ENCODE measurements around the gene ANTKMT.
"Not testable (repeated sequence)": the region's sequence is repeated elsewhere in the genome, so short reads cannot be mapped to it uniquely, and the experiment has no call there.

ANTKMT gene

DNA sequence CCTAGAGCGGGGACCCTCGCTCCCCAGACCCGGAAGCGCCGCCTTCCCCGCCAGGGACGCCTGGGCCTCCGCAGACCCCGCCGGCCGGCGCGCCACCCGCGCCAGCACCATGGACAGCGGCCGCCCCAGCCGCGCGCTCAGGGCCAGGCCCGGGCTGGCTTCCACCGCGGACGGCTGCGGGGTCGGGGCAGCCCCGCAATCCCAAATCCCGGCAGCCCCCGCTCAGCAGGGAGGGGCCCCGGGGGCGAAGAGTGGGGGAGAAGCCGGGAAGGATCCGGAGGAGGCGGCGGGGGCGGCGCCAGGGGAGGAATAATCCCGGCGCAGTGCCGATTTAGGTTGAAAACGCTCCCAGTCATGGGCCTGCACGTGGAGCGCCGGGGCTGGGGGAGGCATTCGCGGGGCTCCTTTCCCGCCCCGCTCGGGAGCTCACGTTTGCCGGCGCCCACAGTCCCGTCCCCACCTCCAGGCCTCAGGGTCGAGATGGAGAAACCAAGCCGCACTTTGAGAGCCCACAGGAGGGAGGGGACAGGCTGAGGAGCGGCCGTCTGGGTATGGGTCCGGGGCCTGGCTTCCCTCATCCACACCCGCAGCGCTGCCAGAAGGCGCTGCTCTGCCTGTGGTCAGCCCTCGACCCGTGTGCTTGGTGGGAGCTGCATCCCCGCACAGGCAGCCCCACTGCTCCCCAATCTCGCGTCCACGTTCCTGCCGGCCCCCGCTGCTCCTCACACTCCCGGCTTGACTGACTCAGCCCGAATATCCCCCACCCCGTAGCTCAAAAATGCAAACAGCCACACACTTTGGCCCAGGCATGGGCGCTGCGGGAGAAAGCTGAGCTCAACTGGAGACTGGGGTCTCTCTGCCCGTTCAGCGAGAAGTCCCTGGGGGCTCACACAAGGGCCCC lies 20.0 kb upstream of the ANTKMT start:
- no peak for DNase-seq

GRCh38 chr16:702341-702740 lies 18.6 kb upstream of the ANTKMT start:
- no peak for DNase-seq

DNA sequence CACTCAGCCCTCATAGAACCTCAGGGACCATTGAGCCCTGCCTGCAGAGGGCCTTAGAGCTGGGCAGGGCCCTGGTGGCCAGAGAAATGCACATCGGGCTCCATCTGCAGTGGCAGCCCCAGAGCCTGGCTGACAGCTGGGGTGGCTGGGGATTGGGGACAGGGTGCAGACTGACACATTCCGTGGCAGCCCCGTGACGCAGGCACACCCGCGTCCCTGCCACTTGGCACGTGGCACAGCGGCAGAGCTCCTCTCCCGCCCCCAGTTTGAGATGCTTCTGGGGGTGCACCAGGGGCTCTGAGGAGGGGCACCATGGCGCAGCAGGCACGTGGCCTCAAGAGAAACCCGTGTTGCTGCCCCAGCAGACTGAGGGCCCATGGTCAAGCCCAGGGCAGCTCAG lies 17.5 kb upstream of the ANTKMT start:
- no peak for DNase-seq

- DNase-seq, result no peak
These were observed 16.9 kb upstream of the ANTKMT start for GRCh38 chr16:704047-704446.

GRCh38 chr16:704552-705380 lies 16.2 kb upstream of the ANTKMT start:
- DNase-seq, result no peak

- DNase-seq, result no peak
These were observed 15.3 kb upstream of the ANTKMT start, which contains the start of gene FBXL16 for GRCh38 chr16:705431-706188. Gene FBXL16, minus strand, starts transcription at chr16:705801. Its CDS starts 8,396 bp downstream, at chr16:697405.

- no peak for DNase-seq
These were observed 14.5 kb upstream of the ANTKMT start for GRCh38 chr16:706189-707061.

DNA sequence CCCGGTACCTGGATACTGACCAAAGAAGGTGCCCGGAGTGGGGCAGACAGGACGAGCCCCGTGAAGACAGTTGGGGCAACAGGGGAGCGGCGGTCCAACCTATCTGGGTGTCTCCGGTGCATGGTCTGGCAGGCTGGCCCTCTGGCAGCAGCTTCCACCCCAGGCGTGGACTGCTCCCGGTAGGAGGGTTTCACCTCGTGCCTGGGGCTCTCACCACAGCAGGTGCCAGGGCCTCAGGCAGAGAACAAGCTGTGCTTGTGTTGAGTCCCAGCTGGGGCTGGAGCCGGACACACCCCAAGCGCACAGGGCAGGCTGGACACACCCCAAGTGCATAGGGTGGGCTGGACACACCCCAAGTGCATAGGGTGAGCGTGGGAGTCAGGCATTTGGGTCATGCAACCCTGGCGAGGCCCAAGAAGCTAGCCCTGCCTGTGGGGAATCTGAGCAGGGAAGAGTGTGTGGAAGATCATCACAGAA lies 13.8 kb upstream of the ANTKMT start:
- no peak for DNase-seq

DNA sequence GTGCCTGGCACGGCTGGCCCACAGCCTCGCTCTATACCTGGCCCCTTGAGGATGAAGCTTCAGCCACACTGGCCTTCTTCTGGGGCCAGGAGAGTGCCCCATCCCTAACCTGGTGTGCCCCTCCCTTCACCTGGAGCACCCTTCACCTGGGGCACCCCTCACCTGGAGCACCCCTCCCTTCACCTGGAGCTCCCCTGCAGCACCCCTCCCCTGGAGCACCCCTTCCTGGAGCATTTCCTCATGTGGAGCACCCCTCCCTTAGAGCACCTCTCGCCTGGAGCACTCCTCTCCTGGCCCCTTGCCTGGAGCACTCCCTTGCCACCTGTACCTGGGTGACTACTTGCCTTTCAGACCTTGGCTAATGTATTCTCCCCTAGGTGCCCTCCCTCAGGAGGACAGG lies 12.9 kb upstream of the ANTKMT start:
- DNase-seq, result no peak

GRCh38 chr16:708959-709358 lies 12.0 kb upstream of the ANTKMT start:
- DNase-seq, result no peak

- no peak for DNase-seq
These were observed 11.1 kb upstream of the ANTKMT start for GRCh38 chr16:709566-710499.

GRCh38 chr16:710500-711075 lies 10.4 kb upstream of the ANTKMT start:
- no peak for DNase-seq

GRCh38 chr16:711084-711483 lies 9.9 kb upstream of the ANTKMT start:
- no peak for DNase-seq

GRCh38 chr16:711548-712320 lies 9.2 kb upstream of the ANTKMT start:
- peak; percentile 87 for DNase-seq

DNA sequence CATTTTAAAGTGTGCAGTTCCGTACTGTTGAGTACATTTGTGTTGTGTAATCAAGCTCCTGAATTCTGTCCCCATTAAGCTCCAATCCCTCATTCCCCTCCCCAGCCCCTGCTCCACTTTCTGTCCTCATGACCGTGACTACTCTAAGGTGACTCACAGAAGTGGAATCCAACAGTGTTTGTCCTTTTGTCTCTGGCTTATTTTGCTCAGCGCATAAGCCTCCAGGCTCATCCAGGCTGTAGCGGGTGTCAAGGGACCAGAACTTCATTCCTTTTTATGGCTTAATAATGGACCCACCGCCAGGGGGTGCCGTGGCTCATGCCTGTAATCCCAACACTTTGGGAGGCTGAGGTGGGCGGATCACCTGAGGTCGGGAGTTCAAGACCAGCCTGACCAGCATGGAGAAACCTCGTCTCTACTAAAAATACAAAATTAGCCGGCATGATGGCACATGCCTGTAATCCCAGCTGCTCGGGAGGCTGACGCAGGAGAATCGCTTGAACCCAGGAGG lies 8.2 kb upstream of the ANTKMT start:
- DNase-seq, result not testable (repeated sequence)

DNA sequence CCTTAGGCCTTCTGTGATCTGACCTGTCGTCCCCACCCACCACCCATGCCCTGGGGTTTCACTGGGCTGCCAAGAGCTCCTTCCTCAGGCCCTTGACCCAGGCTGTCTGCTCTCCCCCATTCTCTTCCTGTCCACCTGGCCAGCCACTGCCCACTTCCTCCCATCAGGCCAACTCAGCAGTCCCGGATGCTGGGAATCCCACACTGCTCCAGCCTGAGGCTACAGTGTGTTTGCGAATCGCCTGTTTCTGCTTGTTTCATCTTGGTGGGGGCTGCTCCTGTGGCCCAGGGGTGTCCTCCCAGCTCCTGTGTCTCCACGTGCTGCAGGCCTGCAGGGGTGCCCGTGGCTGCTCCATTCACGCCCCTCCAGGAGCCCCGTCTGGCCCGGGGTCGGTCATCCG lies 6.9 kb upstream of the ANTKMT start:
- no peak for DNase-seq

DNA sequence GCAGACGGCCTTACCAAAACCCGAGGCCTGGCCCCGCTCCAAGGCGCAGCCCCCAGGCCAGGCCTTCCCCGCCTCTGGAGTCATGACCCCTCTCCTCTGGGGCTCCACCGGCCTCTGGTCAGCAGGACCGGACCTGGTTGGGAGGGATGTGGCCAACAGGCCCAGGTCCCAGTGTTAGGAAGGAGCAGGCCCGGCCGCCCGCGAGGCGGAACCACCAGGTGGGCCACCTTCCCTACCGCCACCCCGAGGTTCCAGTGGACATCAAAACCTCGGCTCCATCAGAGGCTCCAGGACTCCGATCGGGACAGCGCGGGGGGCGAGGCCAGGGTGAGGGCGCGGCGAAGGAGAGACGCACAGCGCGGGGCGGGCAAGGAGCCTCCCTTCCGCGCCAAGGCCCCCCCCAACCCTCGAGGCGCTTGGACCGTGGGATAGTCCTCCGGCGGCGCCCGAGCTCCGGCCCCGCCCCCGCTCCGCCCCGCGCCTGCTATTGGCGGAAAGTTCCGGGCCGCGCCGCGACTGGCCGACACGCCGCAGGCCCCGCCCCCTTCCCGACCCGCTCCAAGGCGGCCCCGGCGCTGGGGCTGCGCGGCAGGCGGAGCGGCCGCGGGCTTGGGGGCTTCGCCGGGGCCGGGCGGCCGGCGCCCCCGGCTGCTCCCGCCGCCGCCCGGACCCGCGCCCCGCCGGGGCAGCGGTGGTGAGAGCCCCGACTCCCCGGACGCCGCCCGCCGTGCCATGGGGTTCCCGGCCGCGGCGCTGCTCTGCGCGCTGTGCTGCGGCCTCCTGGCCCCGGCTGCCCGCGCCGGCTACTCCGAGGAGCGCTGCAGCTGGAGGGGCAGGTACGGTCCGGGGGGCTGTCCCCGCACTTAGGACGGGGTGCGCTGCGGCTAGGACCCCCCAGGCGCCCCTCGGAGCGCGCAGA lies 6.1 kb upstream of the ANTKMT start, which contains the start of gene METRN:
Gene METRN, plus strand, starts transcription at position 561 of the 919 bp plus-strand sequence. Its CDS starts 172 bp downstream, at position 733.
- peak; percentile 95 for DNase-seq
